GM18868 (cell line): Measurements from ENCODE around the gene UGT2B10.
"Not testable (repeated sequence)": the region's sequence is repeated elsewhere in the genome, so short reads cannot be mapped to it uniquely, and the experiment has no call there.

Experiments used
- ATAC-seq: cut with Tn5 transposase; IDR thresholded peaks from one replicate; pipeline ENCODE4 v1.9.1; 2021; ENCODE audit warnings: mild to moderate bottlenecking, moderate library complexity; ENCODE audit not compliant: unreplicated experiment

Gene UGT2B10

GRCh38 chr4:68815617-68816409, at the start of gene UGT2B10:
UGT2B10 (plus strand) TSS chr4:68815994; CDS start chr4:68816020, 26 bp downstream.
- not testable (repeated sequence) for ATAC-seq

GRCh38 chr4:68771836-68772235, 44.0 kb upstream of the UGT2B10 start:
- ATAC-seq: not testable (repeated sequence)

GRCh38 chr4:68773699-68774098, 42.1 kb upstream of the UGT2B10 start:
- no peak for ATAC-seq

- ATAC-seq: no peak
These were observed 35.6 kb upstream of the UGT2B10 start for GRCh38 chr4:68780232-68780631.

- ATAC-seq: no peak
These were observed 18.7 kb upstream of the UGT2B10 start for GRCh38 chr4:68797048-68797447.

GRCh38 chr4:68797618-68798017, 18.2 kb upstream of the UGT2B10 start:
- ATAC-seq: no peak

GRCh38 chr4:68803013-68803412, 12.8 kb upstream of the UGT2B10 start:
- ATAC-seq: no peak

- ATAC-seq: no peak
These were observed 7.7 kb upstream of the UGT2B10 start for GRCh38 chr4:68808060-68808459.

GRCh38 chr4:68810919-68811318, 4.9 kb upstream of the UGT2B10 start:
- ATAC-seq: no peak

- ATAC-seq: not testable (repeated sequence)
These were observed 844 bp downstream of the UGT2B10 start for GRCh38 chr4:68816410-68817265.

GRCh38 chr4:68817386-68817785, 1.6 kb downstream of the UGT2B10 start:
- ATAC-seq: no peak

- ATAC-seq: not testable (repeated sequence)
These were observed 2.3 kb downstream of the UGT2B10 start for GRCh38 chr4:68818030-68818462.

- no peak for ATAC-seq
These were observed 15.8 kb downstream of the UGT2B10 start for GRCh38 chr4:68831642-68832041.

- ATAC-seq: no peak
These were observed 34.5 kb downstream of the UGT2B10 start for GRCh38 chr4:68850293-68850692.

GRCh38 chr4:68855771-68856170, 40.0 kb downstream of the UGT2B10 start:
- ATAC-seq: no peak

- no peak for ATAC-seq
These were observed 42.2 kb downstream of the UGT2B10 start for GRCh38 chr4:68858039-68858438.

GRCh38 chr4:68859655-68860054, 43.9 kb downstream of the UGT2B10 start:
- ATAC-seq: no peak

GRCh38 chr4:68861057-68861456, 45.3 kb downstream of the UGT2B10 start:
- ATAC-seq: no peak

GRCh38 chr4:68864438-68865187, 48.8 kb downstream of the UGT2B10 start:
- ATAC-seq: no peak

- no peak for ATAC-seq
These were observed 49.4 kb downstream of the UGT2B10 start for GRCh38 chr4:68865188-68865638.

- ATAC-seq: no peak
These were observed 50.0 kb downstream of the UGT2B10 start for GRCh38 chr4:68865760-68866159.
